GM19372 (cell line): ENCODE measurements around the gene ANTXR2.
"Not testable (repeated sequence)": the region's sequence is repeated elsewhere in the genome, so short reads cannot be mapped to it uniquely, and the experiment has no call there.

Source experiments
- ATAC-seq: cut with Tn5 transposase; IDR thresholded peaks from one replicate; pipeline ENCODE4 v1.9.1; 2021; ENCODE audit warnings: mild to moderate bottlenecking, low read depth, moderate library complexity; ENCODE audit not compliant: unreplicated experiment

The ANTXR2 gene

DNA sequence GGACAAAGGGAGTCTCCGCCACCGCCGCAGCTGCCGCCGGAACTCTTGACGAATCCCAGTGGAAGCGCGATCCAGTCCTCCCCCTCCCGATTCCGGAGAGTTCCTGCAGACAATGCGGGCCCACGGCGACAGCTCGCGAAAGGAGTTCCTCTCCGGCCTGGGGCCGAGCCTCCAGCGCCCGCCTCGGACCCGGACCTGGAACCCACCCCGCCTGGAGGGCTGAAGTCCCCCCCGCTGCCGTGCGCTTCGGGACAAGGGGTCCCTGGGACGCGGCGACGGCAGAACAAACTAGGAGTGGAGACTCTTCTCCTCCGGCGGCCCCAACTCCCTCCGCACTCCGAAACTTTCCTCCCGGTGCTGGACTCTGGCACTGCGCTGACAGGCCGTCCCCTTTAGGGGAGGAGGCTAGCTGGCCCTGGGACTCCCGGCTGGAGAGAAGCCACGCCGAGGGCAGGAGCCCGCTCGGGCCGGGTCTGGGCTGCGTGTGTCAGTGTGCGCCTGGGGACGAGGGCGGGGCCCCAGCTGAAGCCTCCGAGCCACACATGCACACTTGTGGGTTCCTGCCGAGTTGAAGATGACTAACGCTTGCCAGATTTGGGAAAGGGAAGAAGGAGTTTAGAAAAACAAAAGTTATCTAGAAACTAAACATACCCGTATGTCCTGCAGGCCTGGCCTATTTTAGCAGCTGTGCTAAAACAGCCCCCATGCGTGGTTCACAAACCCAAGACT, at the start of gene ANTXR2:
Gene ANTXR2, minus strand, starts transcription at position 486 of the 729 bp plus-strand sequence. CDS start 669 bp downstream, outside the sequence.
- ATAC-seq: peak; percentile 64

DNA sequence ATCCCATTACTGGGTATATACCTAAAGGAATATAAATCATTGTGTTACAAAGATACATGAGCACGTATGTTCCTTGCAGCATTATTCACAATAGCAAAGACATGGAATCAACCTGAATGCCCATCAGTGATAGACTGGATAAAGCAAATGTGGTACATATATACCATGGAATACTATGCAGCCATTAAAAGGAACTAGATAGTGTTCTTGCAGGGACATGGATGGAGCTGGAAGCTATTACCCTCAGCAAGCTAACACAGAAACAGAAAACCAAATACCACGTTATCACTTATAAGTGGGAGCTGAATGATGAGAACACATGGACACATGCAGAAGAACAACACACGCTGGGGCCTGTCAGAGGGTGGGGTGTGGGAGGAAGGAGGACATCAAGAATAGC, 48.8 kb upstream of the ANTXR2 start:
- not testable (repeated sequence) for ATAC-seq

DNA sequence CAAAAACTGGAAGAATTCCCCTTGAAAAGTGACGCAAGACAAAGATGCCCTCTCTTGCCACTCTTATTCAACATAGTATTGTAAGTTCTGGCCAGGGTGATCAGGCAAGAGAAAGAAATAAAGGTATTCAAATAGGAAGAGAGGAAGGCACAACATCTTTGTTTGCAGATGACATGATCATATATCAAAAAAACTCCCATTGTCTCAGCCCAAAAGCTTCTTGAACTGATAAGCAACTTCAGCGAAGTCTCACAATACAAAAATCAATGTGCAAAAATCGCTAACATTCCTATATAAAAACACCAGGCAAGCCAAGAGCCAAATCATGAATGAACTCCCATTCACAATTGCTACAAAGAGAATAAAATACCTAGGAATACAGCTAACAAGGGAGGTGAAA, 46.6 kb upstream of the ANTXR2 start:
- ATAC-seq: not testable (repeated sequence)

DNA sequence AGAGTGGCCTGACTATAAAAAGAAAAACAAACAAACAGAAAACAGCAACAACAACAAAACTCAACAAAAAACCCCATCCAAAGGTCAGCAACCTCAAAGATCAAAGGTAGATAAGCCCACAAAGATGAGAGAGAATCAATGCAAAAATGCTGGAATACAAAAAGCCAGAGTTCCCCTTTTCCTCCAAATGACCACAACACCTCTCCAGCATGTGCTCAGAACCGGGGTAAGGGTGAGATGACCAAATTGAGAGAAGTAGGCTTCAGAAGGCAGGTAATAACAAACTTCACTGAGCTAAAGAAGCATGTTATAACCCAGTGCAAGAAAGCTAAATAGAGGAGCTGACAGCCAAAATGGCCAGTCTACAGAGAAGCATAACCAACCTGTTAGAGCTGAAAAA, 43.5 kb upstream of the ANTXR2 start:
- ATAC-seq: no peak

DNA sequence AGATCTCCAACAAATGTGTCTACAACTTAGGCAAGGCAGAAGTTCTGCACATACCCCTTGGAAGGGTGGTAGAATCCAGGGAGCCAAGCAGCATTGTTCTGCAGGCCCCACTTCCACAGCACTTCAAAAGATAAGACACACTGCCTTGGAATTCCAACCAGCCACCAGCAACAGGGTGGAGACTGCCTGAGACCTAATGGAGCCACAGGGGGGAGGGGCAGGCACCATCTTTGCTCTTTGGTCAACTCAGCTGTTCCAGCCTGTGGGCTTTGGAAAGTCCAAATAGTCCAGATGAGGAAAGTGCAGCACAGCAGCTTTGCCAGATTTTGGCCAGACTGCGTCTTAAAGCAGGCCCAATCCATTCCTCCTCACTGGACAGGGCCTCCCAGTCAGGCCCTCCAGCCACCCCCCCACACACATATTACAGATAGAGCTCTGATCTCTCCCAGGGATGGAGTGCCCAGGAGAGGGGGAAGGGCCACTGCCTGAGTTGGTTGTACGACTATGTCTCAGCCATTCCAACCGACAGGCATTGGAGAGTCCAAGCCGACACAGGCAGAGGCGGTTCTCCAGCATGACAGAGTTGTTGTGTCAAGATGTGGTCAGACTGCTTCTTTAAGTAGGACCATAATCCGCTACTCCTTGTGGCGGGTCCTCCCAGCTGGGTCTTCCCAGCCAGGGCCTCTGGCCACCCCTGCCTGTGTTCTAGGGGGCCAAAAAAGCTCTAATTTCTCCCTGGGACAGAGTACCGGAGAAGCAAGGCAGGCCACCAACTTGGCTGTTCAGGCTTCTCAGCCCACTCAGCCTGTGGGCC, 42.5 kb upstream of the ANTXR2 start:
- no peak for ATAC-seq

DNA sequence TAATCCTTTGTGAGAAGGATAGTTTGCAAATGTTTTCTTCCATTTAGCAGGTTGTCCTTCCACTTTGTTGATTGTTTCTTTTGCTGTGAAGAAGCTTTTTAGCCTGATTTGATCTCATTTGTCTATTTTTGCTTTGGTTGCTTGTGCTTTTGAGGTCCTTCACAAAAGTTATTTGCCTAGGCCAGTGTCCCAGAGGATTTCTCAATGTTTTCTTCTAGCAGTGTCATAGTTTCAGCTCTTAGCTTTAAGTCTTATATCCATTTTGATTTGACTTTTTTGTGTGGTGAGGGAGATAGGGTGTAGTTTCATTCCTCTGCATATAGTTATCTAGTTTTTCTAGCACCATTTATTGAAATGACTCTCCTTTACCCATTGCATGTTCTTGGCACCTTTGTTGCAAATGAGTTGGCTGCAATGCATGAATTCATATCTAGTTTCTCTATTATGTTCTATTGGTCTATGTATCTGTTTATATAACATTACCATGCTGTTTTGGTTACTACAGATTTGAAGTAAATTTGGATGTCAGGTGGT, 41.8 kb upstream of the ANTXR2 start:
- no peak for ATAC-seq

DNA sequence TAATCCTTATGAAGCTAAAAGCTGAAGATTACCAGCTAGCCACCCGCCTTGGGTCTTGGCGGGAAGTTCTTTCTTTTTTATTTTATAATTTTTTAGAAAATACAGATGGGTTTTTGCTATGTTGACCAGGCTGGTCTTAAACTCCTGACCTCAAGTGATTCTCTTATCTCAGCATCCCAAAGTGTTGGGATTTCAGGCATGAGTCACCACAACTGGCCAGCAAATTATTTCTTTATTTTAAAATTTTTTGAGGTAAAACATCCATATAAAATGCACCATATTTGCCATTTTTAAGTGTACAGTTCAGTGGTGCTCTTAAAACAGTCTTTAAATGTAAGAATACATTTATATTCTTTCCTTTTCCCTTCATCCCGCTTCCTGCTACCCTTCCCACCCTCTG, 40.6 kb upstream of the ANTXR2 start:
- no peak for ATAC-seq

DNA sequence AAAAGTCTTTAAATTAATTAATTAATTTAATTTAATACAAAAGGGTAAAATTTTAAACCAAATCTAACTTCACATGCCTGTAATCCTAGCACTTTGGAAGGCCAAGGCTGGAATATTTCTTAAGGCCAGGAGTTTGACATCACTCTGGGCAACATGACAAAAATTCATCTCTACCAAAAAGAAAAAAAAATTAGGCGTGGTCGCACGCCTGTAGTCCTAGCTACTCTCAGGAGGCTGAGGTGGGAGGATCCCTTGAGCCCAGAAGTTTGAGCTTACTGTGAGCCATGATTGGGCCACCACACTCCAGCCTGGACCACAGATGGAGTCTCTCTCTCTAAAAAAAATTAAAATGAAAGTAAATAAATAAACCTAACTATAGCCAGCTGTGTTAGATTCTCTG, 39.2 kb upstream of the ANTXR2 start:
- no peak for ATAC-seq

DNA sequence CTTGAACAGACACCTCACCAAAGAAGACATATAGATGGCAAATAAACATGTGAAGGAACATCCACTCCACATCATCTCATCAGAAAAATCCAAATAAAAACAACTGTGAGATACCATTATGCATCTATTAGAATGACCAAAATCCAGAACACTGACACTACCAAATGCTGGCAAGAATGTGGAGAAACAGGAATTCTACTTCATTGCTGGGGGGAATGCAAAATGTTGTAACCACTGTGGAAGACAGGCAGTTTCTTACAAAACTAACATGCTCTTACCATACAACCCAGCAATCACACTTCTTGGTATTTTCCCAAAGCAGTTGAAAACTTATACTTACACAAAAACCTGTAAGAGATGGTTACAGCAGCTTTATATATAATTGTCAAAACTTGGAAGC, 38.2 kb upstream of the ANTXR2 start:
- ATAC-seq: no peak

DNA sequence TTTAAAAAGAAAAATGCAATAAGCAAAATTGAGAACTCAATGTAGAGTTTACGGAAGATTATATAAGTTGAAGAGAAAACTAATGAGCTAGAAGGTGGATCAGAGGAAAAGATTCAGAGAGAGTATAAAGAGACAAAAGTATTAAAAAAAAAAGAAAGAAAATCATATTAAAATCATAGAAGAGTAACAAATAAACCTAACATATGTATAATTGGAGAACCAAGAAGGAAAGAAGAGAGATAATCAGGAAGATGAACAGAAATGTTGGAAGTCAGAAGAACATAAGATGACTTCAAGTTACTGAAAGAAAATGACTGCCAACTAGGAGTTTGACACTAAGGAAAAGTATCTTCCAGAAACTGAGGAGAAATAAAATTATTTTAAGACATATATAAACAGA, 34.3 kb upstream of the ANTXR2 start:
- ATAC-seq: no peak

DNA sequence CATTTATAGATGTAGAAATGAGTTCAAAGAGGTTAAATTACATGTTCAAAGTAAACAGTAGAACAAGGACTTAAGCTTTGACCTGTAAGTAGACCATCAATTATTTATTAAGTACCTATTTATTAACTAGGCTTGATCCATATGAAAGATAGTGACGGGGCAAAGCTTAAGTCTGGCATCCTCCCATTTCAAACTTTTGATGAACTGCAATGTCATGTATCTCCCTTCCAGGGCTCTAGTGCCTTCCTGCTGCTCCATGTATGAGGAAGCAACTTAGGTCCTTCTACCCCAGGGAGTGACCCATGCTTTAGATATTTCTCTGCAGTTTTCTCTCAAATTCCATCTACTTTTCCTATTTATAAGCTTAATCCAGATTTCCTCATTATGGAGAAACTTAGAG, 31.9 kb upstream of the ANTXR2 start:
- ATAC-seq: no peak

DNA sequence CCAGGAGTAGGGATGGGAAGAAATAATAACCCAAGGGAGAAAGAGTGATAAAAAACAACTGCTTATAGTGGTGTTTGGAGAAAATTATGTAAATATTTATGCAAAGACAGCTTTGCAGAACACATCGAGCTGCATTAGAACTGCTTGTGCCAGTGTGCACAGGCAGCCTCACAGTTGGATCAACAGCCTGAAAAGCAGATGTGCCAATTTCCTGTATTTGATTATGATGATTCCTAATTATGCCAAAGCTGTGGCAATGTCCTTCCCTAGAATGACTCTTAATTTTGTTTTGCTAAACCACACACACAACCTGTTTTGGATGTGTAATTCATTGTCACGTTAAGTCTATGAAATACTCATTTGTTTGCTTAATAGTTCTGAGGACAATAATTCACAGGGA, 30.6 kb upstream of the ANTXR2 start:
- no peak for ATAC-seq

DNA sequence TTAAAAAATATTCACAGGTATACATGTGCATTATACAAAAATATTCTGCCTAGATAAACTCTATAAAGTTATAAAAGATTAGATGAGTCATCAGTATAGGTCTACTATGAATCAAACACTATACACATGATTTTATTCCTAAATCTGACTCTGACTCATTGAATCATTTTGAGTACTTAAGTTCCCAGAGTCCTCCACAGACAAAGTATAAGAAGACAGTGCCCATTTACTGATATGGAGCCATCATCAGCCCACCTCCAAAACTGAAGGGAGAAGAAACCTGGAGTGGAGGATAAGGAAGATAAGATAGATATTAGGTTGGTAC, 28.7 kb upstream of the ANTXR2 start:
- no peak for ATAC-seq

DNA sequence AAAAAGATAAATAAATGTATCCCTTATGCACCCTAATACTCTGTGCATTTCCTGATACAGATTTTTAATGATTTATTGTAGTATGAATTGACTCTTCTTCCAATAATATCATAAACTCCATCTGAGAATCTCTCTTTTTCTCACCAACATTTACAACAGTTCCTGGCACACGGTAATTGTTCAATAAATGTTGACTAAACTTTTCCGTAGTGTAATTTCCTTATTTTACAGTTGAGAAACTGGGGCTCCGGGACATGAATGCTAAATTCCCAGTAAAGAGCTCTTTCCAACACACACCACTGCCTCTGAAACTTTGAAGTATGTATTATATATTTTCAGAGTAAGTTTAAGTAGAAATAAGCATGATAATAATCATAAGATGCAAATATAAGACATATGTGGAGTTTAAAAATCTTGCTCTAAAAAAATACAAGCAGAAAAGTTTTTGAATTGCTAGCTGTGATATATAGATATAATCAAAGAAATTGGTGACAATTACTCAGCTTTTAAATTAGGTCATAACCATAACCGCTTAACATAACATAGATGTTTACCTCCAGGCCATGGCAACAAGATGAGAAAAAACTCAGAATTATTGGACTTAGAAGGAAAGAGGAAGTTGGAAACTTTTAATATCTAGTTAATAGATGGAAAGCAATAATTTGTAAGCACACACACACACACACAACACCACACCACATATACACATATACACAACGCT, 28.2 kb upstream of the ANTXR2 start:
- no peak for ATAC-seq

DNA sequence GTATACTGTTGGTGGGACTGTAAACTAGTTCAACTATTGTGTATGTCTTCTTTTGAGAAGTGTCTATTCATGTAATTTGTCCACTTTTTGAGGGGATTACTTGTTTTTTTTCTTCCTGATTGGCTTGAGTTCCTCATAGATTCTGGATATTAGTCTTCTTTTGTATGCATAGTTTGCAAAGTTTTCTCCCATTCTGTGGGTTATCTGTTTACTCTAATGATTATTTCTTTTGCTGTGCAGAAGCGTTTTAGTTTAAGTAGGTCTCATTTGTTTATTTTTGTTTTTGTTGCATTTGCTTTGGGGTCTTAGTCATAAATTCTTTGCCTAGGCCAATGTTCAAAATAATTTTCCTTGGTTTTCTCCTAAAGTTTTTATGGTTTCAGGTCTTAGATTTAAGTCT, 26.6 kb upstream of the ANTXR2 start:
- ATAC-seq: no peak

DNA sequence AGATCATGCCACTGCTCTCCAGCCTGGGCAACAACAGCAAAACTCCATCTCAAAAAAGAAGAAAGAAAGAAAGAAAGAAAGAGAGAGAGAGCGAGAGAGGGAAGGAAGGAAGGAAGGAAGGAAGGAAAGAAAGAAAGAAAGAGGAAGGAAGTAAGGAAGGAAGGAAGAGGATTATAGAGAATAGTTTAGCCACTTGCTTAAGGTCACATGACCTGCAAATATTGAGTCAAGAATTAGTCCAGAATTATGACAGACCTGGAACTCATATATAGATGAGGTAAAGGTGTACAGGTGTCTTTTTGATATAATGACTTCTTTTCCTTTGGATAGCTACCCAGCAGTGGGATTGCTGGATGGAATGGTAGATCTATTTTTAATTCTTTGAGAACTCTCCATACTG, 25.6 kb upstream of the ANTXR2 start:
- no peak for ATAC-seq

DNA sequence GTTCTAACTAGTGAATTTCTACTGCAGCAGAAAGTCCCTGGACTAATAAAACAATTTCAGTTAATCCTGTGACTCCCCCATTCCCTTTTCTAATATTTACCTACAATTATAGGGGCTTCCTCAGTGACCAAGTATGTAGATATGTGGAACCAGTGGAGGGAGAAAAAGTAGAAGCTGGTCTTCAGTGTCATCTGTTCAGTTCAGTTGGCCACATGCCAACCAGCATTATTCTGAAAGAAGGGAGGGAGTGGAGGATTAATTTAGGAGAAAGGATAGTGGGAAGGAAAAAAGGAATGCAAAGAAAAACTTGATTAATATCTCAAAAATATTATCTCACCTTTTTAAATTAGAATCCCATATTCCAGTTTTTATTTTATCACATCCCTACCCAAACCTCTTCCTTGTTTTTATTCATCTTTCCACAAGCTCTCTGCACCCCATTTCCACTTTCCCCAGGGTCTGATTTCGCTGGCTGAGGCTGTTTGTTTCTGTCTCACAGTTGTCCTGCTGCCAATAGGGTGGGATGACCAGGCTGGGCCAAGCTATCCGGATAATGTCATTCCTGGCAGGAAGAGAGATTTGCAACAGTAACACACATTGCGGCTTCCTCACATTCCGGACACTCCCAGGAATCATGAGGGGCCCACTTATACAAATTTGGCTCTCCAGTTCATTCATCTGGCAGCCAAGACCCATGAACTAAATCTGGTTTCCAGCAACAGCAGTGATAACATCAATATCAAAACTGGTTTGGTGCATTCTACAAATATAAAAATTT, 24.6 kb upstream of the ANTXR2 start:
- no peak for ATAC-seq

DNA sequence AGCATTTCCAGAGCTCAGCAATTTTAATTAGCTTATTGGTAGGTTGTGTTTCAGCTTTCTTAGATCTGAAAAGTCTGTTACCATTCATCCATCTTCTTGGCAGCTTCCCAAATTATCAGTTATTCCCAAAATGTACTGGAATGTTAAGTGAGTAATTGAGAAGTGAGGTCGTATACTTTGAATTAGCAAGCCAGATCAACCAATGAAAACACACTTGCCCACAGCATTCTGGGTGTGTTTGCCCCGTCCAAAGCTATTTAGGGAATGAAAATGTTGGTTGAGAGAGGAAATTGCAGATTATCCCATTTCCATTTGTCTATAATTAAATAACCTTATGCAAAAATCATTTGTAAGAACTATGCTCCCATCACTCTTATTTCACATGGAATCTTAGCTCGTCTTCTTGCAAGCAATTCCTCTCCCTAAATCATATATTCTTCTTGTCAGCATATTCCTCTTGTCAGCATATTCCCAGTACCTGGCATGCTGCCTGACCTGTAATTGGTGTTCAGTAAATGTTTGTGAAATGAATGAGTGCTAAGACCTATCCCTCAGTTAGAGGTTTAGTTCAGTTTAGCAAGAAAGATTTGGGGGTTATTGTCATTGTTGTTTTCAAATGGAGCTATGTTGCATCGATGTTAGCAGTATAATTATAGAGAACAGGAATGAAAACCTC, 23.3 kb upstream of the ANTXR2 start:
- no peak for ATAC-seq

DNA sequence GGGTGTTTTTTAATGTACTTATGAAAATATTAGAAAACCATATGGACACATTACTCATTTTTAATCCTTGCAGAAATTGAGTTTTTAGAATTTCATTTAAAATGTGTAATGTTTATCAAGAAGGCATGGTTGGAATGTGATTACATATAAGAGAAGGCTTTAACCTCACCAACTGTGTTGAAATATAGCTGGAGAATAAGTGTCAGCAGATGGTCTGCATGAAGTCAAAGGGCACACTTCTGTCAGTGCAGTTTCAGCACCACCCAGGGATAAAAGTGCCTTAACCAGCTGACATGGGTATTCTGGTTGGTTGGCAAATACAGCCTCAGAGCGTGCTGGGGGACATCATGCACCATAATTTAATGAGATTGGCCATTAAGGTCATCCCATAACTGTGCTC, 21.2 kb upstream of the ANTXR2 start:
- no peak for ATAC-seq

DNA sequence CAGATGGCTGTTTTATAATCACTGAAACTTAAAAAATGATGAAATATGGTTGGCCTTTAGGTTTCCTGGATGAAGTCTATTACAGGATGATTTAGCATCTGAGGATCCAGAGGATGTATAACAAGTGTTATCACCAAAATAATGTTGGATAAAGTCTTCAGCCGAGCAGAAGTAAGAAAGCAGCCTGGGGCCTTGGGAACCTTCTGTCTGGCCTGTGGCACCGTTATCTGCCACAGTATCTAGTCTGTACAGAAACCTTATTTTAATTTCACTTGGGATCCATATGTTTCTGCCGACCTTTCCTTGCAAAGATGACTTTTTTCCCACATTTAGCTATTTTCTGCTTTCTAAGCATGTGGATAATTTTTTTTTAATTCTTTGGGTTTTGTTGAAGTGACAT, 20.5 kb upstream of the ANTXR2 start:
- no peak for ATAC-seq
